ENCODE results near the gene ANKMY1.

The ANKMY1 gene

GRCh38 chr2:240447331-240447730 lies 110.5 kb downstream of the ANKMY1 start:
- Histone ChIP-seq H3K36me3 (no peaks in the 10 kb centered on the region), H3K4me3 (ENCODE audit: low read depth, low read length) (no peak overlapping the region), H3K9me3 (no peaks in the 10 kb centered on the region), H3K27me3 (no peaks in the 10 kb centered on the region), H3K4me1 (peaks cover 27% of the 10 kb centered on the region)
- no peak for DNase-seq
- no peak for TF ChIP-seq CTCF (IDR thresholded peaks at IDR 0.05; ENCODE audit: low read depth, low read length)

DNA sequence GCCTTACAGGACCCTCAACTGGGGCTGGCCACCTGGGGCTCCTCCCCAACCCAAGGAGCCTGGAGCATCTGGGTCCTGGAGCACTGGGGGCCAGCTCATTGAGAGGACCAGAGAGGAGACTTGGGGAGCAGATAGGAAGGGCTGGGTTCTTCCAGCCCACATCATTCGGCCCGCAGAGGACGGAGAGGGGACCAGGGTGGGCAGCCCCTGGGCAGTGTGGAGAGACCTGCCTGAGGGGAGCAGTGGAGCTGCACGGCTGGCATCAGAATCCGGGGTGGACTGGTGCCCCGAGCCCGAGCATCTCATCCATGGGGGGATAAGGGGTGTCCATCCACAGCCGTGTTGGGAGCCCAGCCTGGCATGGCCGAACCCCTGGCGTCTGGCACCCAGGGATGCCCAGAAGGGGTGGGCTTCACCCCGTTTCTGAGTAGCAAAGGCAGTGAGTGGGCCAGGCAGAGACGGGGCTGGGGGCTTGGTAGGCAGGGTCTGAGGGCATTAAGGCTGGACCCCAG lies 111.1 kb downstream of the ANKMY1 start:
- Histone ChIP-seq H3K4me1 (peaks cover 21% of the 10 kb centered on the region), H3K9me3 (no peaks in the 10 kb centered on the region), H3K36me3 (no peaks in the 10 kb centered on the region), H3K4me3 (ENCODE audit: low read depth, low read length) (no peak overlapping the region), H3K27me3 (no peaks in the 10 kb centered on the region)
- no peak for DNase-seq
- no peak for TF ChIP-seq CTCF (IDR thresholded peaks at IDR 0.05; ENCODE audit: low read depth, low read length)

- Histone ChIP-seq H3K27me3 (no peaks in the 10 kb centered on the region), H3K4me3 (ENCODE audit: low read depth, low read length) (no peak overlapping the region), H3K4me1 (peaks cover 15% of the 10 kb centered on the region), H3K36me3 (no peaks in the 10 kb centered on the region), H3K9me3 (no peaks in the 10 kb centered on the region)
- no peak for DNase-seq
- no peak for TF ChIP-seq CTCF (IDR thresholded peaks at IDR 0.05; ENCODE audit: low read depth, low read length)
These were observed 111.7 kb downstream of the ANKMY1 start for GRCh38 chr2:240445961-240446663.

DNA sequence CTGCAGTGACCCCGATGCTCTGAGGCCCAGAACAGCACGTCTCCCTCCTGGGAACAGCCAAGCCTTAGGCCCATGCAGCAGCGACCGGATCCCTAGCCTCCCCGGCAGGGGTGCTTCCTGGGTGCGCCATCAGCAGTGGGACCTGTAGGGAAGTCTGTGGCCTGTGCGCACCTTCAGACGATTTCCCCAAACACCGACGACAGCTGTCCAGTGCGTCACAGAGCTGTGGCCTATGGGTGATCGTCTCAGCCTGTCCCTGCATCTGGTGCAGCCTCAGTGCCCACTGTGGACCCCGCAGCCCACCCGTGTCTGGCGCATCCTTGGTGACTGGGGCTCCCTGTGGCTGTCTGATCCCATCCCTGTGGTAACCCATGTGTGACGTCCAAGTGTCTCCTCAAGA lies 113.3 kb downstream of the ANKMY1 start:
- no peak for DNase-seq
- TF ChIP-seq CTCF (IDR thresholded peaks at IDR 0.05; ENCODE audit: low read depth, low read length), result no peak

DNA sequence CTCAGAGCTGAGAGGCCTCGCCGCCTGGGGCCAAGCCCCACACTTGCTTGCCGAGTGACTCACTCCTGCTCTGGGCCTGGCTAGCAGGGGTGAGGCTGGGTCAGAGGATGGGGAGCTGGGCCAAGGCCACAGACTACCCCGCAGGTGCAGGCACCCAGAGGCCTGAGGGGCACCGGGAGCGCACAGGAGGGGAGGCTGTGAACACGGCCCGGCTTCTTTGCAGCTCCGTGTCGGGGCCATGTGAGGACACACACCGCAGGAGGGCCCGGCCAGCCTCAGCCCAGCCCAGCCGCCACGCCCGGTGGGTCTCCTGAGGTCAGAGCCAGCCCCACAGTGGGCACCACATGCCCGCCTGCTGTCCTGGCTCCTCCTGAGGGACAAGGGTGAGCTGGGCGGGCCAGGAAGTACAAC lies 113.9 kb downstream of the ANKMY1 start:
- DNase-seq, result no peak
- TF ChIP-seq CTCF (IDR thresholded peaks at IDR 0.05; ENCODE audit: low read depth, low read length), result no peak
- no peaks in the 10 kb centered on the region for H3K27me3 ChIP-seq
- H3K4me1 ChIP-seq, result no peaks in the 10 kb centered on the region
- no peak overlapping the region for H3K4me3 ChIP-seq (ENCODE audit: low read depth, low read length)
- no peaks in the 10 kb centered on the region for H3K9me3 ChIP-seq
- no peaks in the 10 kb centered on the region for H3K36me3 ChIP-seq

More for the DNA sequence above, 113.3 kb downstream of the ANKMY1 start:
- Histone ChIP-seq H3K4me1 (peaks cover under 1% of the 10 kb centered on the region), H3K36me3 (no peaks in the 10 kb centered on the region), H3K4me3 (ENCODE audit: low read depth, low read length) (no peak overlapping the region), H3K9me3 (no peaks in the 10 kb centered on the region), H3K27me3 (no peaks in the 10 kb centered on the region)
